Body of pancreas (tissue), 4 donors: ENCODE measurements around the gene TBRG4. TPM values are rescaled to one million over a fixed set of nuclear protein-coding genes. Genes with fewer than 3 reads are reported as not detected.

Experiments
- ATAC-seq: fragments of 150-250 bp; one replicate; pipeline ENCODE4 v1.9.1; 2016
- DNase-seq, 4 donors: peaks; one replicate each; pipeline ENCODE4 v3.0.0-alpha.2; 2019
- H3K27ac ChIP-seq, 4 donors: fragments of 200-600 bp; sonication (generic); 1 replicate in 3 of 4; 2 replicates in 1 of 4; pipeline versions ENCODE4 v1.5.1 to v1.6.1; 2016 to 2019; ENCODE audit warnings: mild to moderate bottlenecking in 1 of 4, mixed read lengths in 1 of 4, moderate library complexity in 1 of 4
- H3K27me3 ChIP-seq, 2 donors: fragments of 200-600 bp; sonication (generic); one replicate each; pipeline ENCODE4 v1.6.0; 2016; ENCODE audit warnings: mild to moderate bottlenecking in 1 of 2
- H3K36me3 ChIP-seq, 2 donors: fragments of 200-600 bp; sonication (generic); replicated peaks in 1 of 2; 2 replicates each; pipeline ENCODE4 v1.5.1; 2016; ENCODE audit warnings: low read depth in 2 of 2; ENCODE audit not compliant: insufficient read depth in 1 of 2
- H3K4me1 ChIP-seq: fragments of 200-600 bp; sonication (generic); one replicate; pipeline ENCODE4 v1.6.0; 2016
- H3K4me3 ChIP-seq, 2 donors: fragments of 200-600 bp; sonication (generic); 1 replicate in 1 of 2; 2 replicates in 1 of 2; pipeline ENCODE4 v1.5.1; 2016 to 2019
- H3K9me3 ChIP-seq, 3 donors: fragments of 200-600 bp; sonication (generic); 1 replicate in 2 of 3; 2 replicates in 1 of 3; pipeline ENCODE4 v1.5.1; 2016
- POLR2A ChIP-seq, 3 donors: fragments of 450-650 bp; IDR thresholded peaks; one replicate each; pipeline ENCODE4 v1.6.1; 2016; ENCODE audit warnings: antibody characterized with exemption in 3 of 3, mild to moderate bottlenecking in 2 of 3
- WGBS, 2 donors: methylation state at CpG; one replicate each; pipeline ENCODE4 v1.1.5; 2017; 5-methylcytosine and 5-hydroxymethylcytosine counted together
- intact Hi-C: fragments of 100-400 bp; cut with DNase I; formaldehyde crosslinking; loops from one replicate; pipeline ENCODE4 v1.15.1; 2023
- total RNA-seq, 2 donors: library from RNA; depleted of rRNA; stranded (reverse); fragments of >200 nt; gene quantifications; one replicate each; pipeline ENCODE4 v1.1.0, GENCODE V29; 2016
- TF ChIP-seq, protein P1 (sequence below), 7 experiments: fragments of 450-650 bp in 4 of 7; fragments of 200-600 bp in 3 of 7; sonication (generic) in 3 of 7; IDR thresholded peaks; one replicate each; pipeline ENCODE4 v1.5.1; 2016 to 2019; ENCODE audit warnings: antibody characterized with exemption in 7 of 7

TBRG4 gene
- total RNA-seq, 2 donors from 2014 or later, result 14.0 to 81.4 TPM

DNA sequence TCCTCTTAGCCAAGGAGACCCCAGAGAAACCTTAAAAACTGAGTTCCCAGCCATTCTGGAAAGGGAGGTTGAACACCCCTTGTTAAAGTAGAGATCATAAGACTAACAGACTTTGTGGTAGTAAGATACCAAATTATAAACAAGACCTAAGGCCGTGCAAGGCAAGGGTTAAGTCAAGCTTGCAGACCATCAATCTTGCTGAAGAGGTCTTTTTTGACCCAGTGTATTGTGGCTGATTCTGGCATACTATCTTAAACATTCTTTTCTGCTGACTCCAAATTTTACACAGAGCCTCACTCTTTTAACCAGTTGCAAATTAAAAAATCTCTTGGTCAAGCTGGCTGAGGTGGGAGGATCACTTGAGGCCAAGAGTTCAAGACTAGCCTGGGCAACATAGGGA is 1.2 kb upstream of the TBRG4 start:
- intact Hi-C loops, result no loop called here
- Histone ChIP-seq H3K9me3 (no peaks in the 10 kb centered on the region), H3K4me1 (peaks cover 33% of the 10 kb centered on the region), H3K4me3 (no peak overlapping the region), H3K27me3 (no peaks in the 10 kb centered on the region), H3K36me3 (peaks cover 0 to 10% of the 10 kb centered on the region in 2 donors), H3K27ac (peak overlapping the region in 2 of 4 donors; percentile 89 to 96)
- ATAC-seq (no peak), DNase-seq (no peak)
- no peak for TF ChIP-seq POLR2A (IDR thresholded peaks at IDR 0.05)
- TF ChIP-seq, protein P1, sequence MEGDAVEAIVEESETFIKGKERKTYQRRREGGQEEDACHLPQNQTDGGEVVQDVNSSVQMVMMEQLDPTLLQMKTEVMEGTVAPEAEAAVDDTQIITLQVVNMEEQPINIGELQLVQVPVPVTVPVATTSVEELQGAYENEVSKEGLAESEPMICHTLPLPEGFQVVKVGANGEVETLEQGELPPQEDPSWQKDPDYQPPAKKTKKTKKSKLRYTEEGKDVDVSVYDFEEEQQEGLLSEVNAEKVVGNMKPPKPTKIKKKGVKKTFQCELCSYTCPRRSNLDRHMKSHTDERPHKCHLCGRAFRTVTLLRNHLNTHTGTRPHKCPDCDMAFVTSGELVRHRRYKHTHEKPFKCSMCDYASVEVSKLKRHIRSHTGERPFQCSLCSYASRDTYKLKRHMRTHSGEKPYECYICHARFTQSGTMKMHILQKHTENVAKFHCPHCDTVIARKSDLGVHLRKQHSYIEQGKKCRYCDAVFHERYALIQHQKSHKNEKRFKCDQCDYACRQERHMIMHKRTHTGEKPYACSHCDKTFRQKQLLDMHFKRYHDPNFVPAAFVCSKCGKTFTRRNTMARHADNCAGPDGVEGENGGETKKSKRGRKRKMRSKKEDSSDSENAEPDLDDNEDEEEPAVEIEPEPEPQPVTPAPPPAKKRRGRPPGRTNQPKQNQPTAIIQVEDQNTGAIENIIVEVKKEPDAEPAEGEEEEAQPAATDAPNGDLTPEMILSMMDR (IDR thresholded peaks at IDR 0.05), result no peak
- 85 to 86% methylated on average over 1 of the region's 1 CpG for WGBS, 2 donors

DNA sequence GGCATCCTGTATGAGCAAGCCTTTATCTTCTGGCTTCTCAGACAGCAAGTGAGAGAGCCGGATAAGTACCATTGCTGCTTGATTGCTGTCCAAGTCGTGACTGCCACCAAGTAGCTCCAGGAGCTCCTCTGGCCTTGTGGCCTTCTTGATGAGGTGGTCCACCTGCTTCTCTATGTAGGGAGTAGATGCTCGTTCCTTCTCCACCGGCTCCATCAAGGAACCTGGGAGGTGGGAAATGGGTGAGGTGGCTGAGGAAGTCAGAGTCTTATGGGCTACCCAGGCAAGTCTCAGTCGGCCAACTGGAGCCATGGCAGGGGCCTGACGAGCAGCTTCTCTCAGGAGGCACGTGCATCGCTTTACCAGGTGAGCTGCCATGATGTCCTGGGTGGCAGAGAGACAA is 2.6 kb downstream of the TBRG4 start:
- Histone ChIP-seq H3K4me3 (no peak overlapping the region), H3K36me3 (peaks cover 0 to 25% of the 10 kb centered on the region in 2 donors), H3K9me3 (no peaks in the 10 kb centered on the region), H3K27me3 (no peaks in the 10 kb centered on the region), H3K27ac (no peak overlapping the region), H3K4me1 (peaks cover 33% of the 10 kb centered on the region)
- TF ChIP-seq, protein P1 (IDR thresholded peaks at IDR 0.05), result no peak
- no peak for TF ChIP-seq POLR2A (IDR thresholded peaks at IDR 0.05)
- WGBS, 2 donors, result 64 to 73% methylated on average over 7 to 8 of the region's 8 CpGs
- ATAC-seq, result no peak
- DNase-seq, result no peak
- intact Hi-C loops, result loop anchor here (10.0 kb wide), 1 partner anchor 104 kb away; the partner anchor contains the start of gene CCM2

DNA sequence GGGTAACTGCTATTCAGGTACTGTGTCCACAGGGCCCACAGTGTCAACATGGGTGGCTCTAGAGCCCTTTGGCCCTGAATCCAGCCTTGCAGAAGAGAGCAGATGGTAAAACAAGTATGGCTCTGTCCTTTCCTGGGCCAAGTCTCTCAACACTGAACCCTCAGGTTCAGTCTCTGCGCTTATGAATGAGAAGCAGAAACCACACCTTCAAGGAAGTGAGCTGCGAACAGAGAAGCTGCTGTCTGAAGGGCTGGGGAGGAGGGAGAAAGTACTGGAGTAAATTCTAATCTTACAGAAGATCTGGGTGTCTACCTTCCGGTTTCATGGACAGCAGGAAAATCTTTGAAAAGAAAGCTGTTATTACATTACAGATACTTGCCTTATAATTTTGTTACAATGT is 4.1 kb downstream of the TBRG4 start:
- Histone ChIP-seq H3K4me3 (no peak overlapping the region), H3K36me3 (peaks cover 5 to 40% of the 10 kb centered on the region in 2 donors), H3K27me3 (no peaks in the 10 kb centered on the region), H3K4me1 (peaks cover 32% of the 10 kb centered on the region), H3K27ac (no peak overlapping the region), H3K9me3 (no peaks in the 10 kb centered on the region)
- ATAC-seq (no peak), DNase-seq (no peak)
- TF ChIP-seq, protein P1 (IDR thresholded peaks at IDR 0.05), result no peak
- TF ChIP-seq POLR2A (IDR thresholded peaks at IDR 0.05), result no peak
- 77 to 83% methylated on average over 3 of the region's 3 CpGs for WGBS, 2 donors
- intact Hi-C loops, result loop anchor here (10.0 kb wide), 1 partner anchor 103 kb away; the partner anchor contains the start of gene CCM2

DNA sequence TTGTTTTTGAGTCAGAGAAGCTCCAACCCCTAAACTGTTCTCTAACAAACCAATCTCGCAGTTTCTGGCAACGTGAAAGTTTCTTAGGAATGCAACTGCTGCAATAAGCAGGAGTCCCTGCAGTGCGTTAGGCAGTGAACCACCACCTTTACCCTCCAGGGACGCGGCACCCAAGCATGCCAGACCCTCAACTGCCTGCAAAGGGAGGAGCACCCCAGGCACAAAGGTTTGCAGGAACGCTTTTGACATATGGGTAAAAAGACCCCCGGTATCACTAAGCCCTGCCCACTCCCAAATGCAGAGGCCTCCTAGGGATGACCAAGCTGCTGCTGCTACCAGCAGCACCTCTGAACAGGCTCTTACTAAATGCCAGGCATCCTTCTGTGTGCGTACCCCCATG is 4.7 kb downstream of the TBRG4 start:
- Histone ChIP-seq H3K27ac (no peak overlapping the region), H3K4me3 (no peak overlapping the region), H3K27me3 (no peaks in the 10 kb centered on the region), H3K4me1 (peaks cover 27% of the 10 kb centered on the region), H3K36me3 (peaks cover 10 to 45% of the 10 kb centered on the region in 2 donors), H3K9me3 (no peaks in the 10 kb centered on the region)
- TF ChIP-seq, protein P1 (IDR thresholded peaks at IDR 0.05), result no peak
- TF ChIP-seq POLR2A (IDR thresholded peaks at IDR 0.05), result no peak
- intact Hi-C loops, result loop anchor here (10.0 kb wide), 1 partner anchor 102 kb away; the partner anchor contains the start of gene CCM2
- ATAC-seq (no peak), DNase-seq (no peak)
- WGBS, 2 donors, result 76 to 78% methylated on average over 7 to 8 of the region's 8 CpGs

DNA sequence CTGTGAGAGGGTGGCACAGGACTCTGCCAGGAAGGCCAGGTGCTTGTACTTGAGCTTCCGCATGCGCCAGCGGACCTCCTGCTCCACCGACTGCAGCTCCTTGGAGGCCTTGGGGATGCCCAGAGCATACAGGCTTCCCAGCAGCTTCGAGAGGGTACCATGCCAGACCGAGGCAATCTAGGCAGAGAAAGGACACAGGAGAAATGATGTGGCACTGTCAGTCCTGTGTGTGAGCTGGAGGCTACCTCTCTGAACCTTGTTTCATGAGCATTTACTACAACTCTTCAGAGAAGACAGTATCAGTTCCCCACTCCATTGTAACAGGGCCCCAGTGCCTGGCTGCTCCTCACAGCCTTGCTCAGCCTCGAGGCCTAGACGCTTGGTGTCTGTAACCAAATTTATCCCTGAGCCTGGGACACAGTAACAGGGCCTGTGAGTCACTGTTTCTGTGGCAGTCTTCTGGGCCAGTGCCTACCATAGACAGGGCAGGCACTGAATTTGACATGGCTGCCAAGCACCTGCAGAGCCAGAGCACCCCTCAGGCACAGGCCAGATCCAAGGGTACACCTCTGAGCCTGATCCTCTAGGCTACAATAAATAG is 5.8 kb downstream of the TBRG4 start:
- Histone ChIP-seq H3K9me3 (no peaks in the 10 kb centered on the region), H3K27me3 (no peaks in the 10 kb centered on the region), H3K36me3 (peaks cover 20 to 57% of the 10 kb centered on the region in 2 donors), H3K4me3 (no peak overlapping the region), H3K4me1 (peaks cover 23% of the 10 kb centered on the region), H3K27ac (no peak overlapping the region)
- WGBS, 2 donors, result 86% methylated on average over 8 of the region's 8 CpGs; no CpG with 5 or more reads in 1 of the 2 donors
- ATAC-seq (no peak), DNase-seq (no peak)
- intact Hi-C loops, result loop anchor here (10.0 kb wide), 1 partner anchor 101 kb away; the partner anchor contains the start of gene CCM2
- TF ChIP-seq POLR2A (IDR thresholded peaks at IDR 0.05), result no peak
- TF ChIP-seq, protein P1 (IDR thresholded peaks at IDR 0.05), result no peak
